GM12891 (cell line): ENCODE data around the gene OR8K3.

Source experiments
- PAX5 ChIP-seq: IDR thresholded peaks from 2 replicates; pipeline ENCODE4 v1.6.1; 2011; ENCODE audit warnings: low read length, moderate library complexity, mild to moderate bottlenecking; ENCODE audit not compliant: insufficient read depth, severe bottlenecking
- POLR2A ChIP-seq: IDR thresholded peaks from 2 replicates; pipeline ENCODE4 v1.6.1; 2011; ENCODE audit warnings: low read depth, low read length, control low read depth
- POLR2AphosphoS5 ChIP-seq: IDR thresholded peaks from 2 replicates; pipeline ENCODE4 v1.6.1; 2011; ENCODE audit warnings: low read depth, low read length, control low read depth
- POU2F2 ChIP-seq: IDR thresholded peaks from 2 replicates; pipeline ENCODE4 v1.6.1; 2011; ENCODE audit warnings: low read depth, mild to moderate bottlenecking, control low read depth, low read length, moderate library complexity
- SPI1 ChIP-seq: IDR thresholded peaks from 2 replicates; pipeline ENCODE4 v1.6.1; 2011; ENCODE audit warnings: low read depth, low read length, control low read depth
- TAF1 ChIP-seq: IDR thresholded peaks from 2 replicates; pipeline ENCODE4 v1.6.1; 2011; ENCODE audit warnings: low read depth, low read length, control low read depth

DNA sequence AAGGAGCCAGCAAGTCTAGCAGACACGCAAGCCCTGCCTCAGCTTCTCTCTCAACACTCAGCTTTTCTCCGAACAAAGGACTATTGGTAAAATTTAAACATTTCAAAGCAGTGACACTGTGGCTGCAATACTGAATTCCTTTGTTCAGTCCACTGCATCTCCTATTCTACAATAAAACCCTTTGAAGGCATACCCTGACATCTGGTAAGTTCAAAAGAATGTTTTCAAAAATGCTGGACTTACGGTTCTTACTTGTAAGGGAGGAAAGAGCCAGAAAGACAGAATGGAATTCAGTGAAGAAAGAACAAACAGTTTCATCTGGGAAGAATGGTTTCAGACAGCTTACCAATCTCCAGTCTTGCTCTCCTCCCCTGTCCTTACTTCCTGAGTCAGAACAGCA lies 18.2 kb downstream of the OR8K3 start:
- TF ChIP-seq POLR2AphosphoS5 (no peak), POLR2A (no peak), TAF1 (no peak), SPI1 (no peak), PAX5 (no peak), POU2F2 (no peak)
